NT2/D1 (cell line): ENCODE measurements around the gene NEGR1.

ENCODE experiments used
- DNase-seq: peaks from one replicate; pipeline ENCODE4 v3.0.0-alpha.2; 2011; ENCODE audit warnings: low read depth, low spot score
- H3K27me3 ChIP-seq: 2 replicates; pipeline ENCODE4 v1.6.0; 2011; ENCODE audit warnings: mild to moderate bottlenecking; ENCODE audit not compliant: insufficient read length, insufficient read depth
- H3K36me3 ChIP-seq: 2 replicates; pipeline ENCODE4 v1.6.1; 2011; ENCODE audit warnings: mild to moderate bottlenecking, low read length, mixed read lengths; ENCODE audit not compliant: insufficient read depth, insufficient read length
- H3K4me1 ChIP-seq: 2 replicates; pipeline ENCODE4 v1.5.1; 2011; ENCODE audit not compliant: insufficient read depth, insufficient read length
- H3K4me3 ChIP-seq: 2 replicates; pipeline ENCODE4 v1.5.1; 2011; ENCODE audit warnings: low read depth; ENCODE audit not compliant: insufficient read length
- H3K9ac ChIP-seq: 2 replicates; pipeline ENCODE4 v1.6.0; 2011; ENCODE audit warnings: low read depth; ENCODE audit not compliant: insufficient read length
- H3K9me3 ChIP-seq: 2 replicates; pipeline ENCODE4 v1.5.1; 2011; ENCODE audit warnings: mild to moderate bottlenecking, low read length; ENCODE audit not compliant: insufficient read depth
- SUZ12 ChIP-seq: IDR thresholded peaks from 2 replicates; pipeline ENCODE4 v1.6.1; 2011; ENCODE audit not compliant: insufficient read length, insufficient read depth; ENCODE audit errors: extremely low read depth
- YY1 ChIP-seq: IDR thresholded peaks from 2 replicates; pipeline ENCODE4 v1.6.1; 2011; ENCODE audit not compliant: insufficient read length, insufficient read depth
- ZNF274 ChIP-seq: IDR thresholded peaks from 2 replicates; pipeline ENCODE4 v1.6.1; 2011; ENCODE audit warnings: mild to moderate bottlenecking, low read depth, low read length

The NEGR1 gene

GRCh38 chr1:72007312-72007711 is 275.0 kb downstream of the NEGR1 start:
- Histone ChIP-seq H3K36me3 (no peaks in the 10 kb centered on the region), H3K9me3 (no peaks in the 10 kb centered on the region), H3K9ac (no peak overlapping the region), H3K4me3 (no peak overlapping the region), H3K27me3 (no peaks in the 10 kb centered on the region), H3K4me1 (no peaks in the 10 kb centered on the region)
- TF ChIP-seq ZNF274 (no peak), YY1 (no peak), SUZ12 (no peak)
- DNase-seq = no peak

- DNase-seq = no peak
- H3K4me3 ChIP-seq = no peak overlapping the region
- no peak overlapping the region for H3K9ac ChIP-seq
- no peaks in the 10 kb centered on the region for H3K36me3 ChIP-seq
- no peaks in the 10 kb centered on the region for H3K4me1 ChIP-seq
- TF ChIP-seq ZNF274 = no peak
- TF ChIP-seq YY1 = no peak
- no peak for TF ChIP-seq SUZ12
- H3K9me3 ChIP-seq = no peaks in the 10 kb centered on the region
- no peaks in the 10 kb centered on the region for H3K27me3 ChIP-seq
Measured at GRCh38 chr1:72006092-72006491, 276.2 kb downstream of the NEGR1 start.

- H3K9ac ChIP-seq = no peak overlapping the region
Measured at GRCh38 chr1:72003092-72003491, 279.2 kb downstream of the NEGR1 start.

GRCh38 chr1:72000809-72001208 is 281.5 kb downstream of the NEGR1 start:
- DNase-seq = peak; percentile 20
- Histone ChIP-seq H3K9ac (no peak overlapping the region), H3K27me3 (no peaks in the 10 kb centered on the region), H3K9me3 (no peaks in the 10 kb centered on the region), H3K4me3 (no peak overlapping the region), H3K36me3 (no peaks in the 10 kb centered on the region), H3K4me1 (no peaks in the 10 kb centered on the region)
- TF ChIP-seq YY1 = peak; percentile 15
- no peak for TF ChIP-seq SUZ12

More at GRCh38 chr1:72003092-72003491, 279.2 kb downstream of the NEGR1 start:
- no peaks in the 10 kb centered on the region for H3K4me1 ChIP-seq
- H3K4me3 ChIP-seq = no peak overlapping the region
- TF ChIP-seq ZNF274 (no peak), YY1 (no peak), SUZ12 (no peak)
- H3K9me3 ChIP-seq = no peaks in the 10 kb centered on the region
- no peaks in the 10 kb centered on the region for H3K27me3 ChIP-seq
- no peak for DNase-seq
- H3K36me3 ChIP-seq = no peaks in the 10 kb centered on the region

GRCh38 chr1:71994646-71995045 is 287.7 kb downstream of the NEGR1 start:
- H3K36me3 ChIP-seq = no peaks in the 10 kb centered on the region
- no peaks in the 10 kb centered on the region for H3K9me3 ChIP-seq
- no peak for TF ChIP-seq YY1
- no peak for TF ChIP-seq ZNF274
- TF ChIP-seq SUZ12 = no peak
- H3K4me3 ChIP-seq = no peak overlapping the region
- no peaks in the 10 kb centered on the region for H3K27me3 ChIP-seq
- no peak overlapping the region for H3K9ac ChIP-seq
- H3K4me1 ChIP-seq = no peaks in the 10 kb centered on the region
- no peak for DNase-seq

GRCh38 chr1:71987181-71987580 is 295.2 kb downstream of the NEGR1 start:
- no peak for DNase-seq
- Histone ChIP-seq H3K36me3 (no peaks in the 10 kb centered on the region), H3K27me3 (no peaks in the 10 kb centered on the region), H3K4me1 (no peaks in the 10 kb centered on the region), H3K9ac (no peak overlapping the region), H3K4me3 (no peak overlapping the region), H3K9me3 (no peaks in the 10 kb centered on the region)
- TF ChIP-seq SUZ12 (no peak), ZNF274 (no peak)

GRCh38 chr1:71986160-71986559 is 296.2 kb downstream of the NEGR1 start:
- Histone ChIP-seq H3K4me3 (no peak overlapping the region), H3K9me3 (no peaks in the 10 kb centered on the region), H3K9ac (no peak overlapping the region), H3K4me1 (no peaks in the 10 kb centered on the region), H3K27me3 (no peaks in the 10 kb centered on the region), H3K36me3 (no peaks in the 10 kb centered on the region)
- DNase-seq = no peak
- TF ChIP-seq ZNF274 (no peak), YY1 (no peak), SUZ12 (no peak)

- H3K4me3 ChIP-seq = no peak overlapping the region
- no peaks in the 10 kb centered on the region for H3K36me3 ChIP-seq
- no peak for TF ChIP-seq SUZ12
- no peak for DNase-seq
- H3K9me3 ChIP-seq = no peaks in the 10 kb centered on the region
- no peaks in the 10 kb centered on the region for H3K27me3 ChIP-seq
- H3K4me1 ChIP-seq = no peaks in the 10 kb centered on the region
- no peak overlapping the region for H3K9ac ChIP-seq
Measured at GRCh38 chr1:71980556-71980955, 301.8 kb downstream of the NEGR1 start.
